CD4-positive, alpha-beta T cell treated with Interleukin-17A for 1 hour (primary cell): ENCODE results near the gene NFXL1.

Source experiments
- DNase-seq: peaks from one replicate; pipeline ENCODE4 v3.0.0-alpha.2; 2020

The NFXL1 gene

GRCh38 chr4:47830265-47831025, 83.9 kb downstream of the NFXL1 start:
- DNase-seq = no peak

GRCh38 chr4:47829438-47829837, 84.9 kb downstream of the NFXL1 start:
- no peak for DNase-seq

DNA sequence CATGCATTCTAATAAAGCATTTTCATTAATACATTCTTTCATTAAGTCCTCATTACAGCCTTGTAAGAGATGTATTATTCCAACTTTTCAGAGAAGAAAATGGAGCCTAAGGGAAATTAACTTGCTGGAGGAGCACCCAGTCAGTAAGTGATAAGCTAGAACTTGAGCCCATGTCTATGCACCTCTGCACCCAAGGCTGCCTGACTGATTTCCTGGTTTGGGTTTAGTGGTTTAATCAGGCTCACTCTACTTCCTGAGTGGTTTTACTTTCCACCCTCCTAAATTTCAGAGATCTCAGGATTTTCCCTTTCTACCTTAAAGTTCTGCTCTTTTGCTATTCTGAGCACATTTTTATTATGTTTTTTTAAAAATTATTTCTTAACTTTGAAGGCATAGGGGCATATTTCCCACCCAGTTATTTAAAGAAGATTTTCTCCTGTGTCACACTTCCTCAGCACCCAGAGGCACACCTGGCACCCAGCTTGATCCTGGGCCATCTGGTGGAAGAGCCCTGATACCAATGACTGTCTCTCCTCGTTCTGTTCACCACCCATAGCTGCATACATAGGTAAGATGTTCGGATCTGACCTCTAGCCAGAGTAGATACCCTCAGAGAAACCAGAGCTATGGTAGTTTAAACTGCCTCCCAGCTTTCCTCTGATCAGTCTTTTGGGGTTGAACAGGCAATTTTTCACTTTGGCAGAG, 86.9 kb downstream of the NFXL1 start:
- no peak for DNase-seq

DNA sequence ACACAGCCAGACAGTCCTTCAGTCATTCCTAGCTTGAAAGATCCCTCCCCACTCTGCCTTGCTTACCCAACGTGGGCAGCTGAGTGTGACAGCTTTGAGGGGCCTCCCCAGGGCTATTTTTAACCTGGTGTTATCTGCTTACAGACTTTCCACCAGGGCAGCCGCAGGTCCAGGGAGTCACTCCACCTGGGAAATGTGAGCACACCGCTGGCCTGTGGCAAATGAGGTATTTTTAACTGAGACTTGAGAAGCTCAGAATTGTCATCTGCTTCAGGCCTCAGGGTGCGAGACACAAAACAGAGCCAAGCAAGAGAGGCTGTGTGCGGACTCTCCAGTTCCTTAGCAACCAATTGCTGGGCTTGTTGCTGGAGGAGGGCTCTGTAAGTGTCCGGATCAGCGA, 89.5 kb downstream of the NFXL1 start:
- DNase-seq = no peak

GRCh38 chr4:47819178-47819577, 95.2 kb downstream of the NFXL1 start:
- no peak for DNase-seq

- no peak for DNase-seq
Measured at GRCh38 chr4:47817275-47817674, 97.1 kb downstream of the NFXL1 start.

DNA sequence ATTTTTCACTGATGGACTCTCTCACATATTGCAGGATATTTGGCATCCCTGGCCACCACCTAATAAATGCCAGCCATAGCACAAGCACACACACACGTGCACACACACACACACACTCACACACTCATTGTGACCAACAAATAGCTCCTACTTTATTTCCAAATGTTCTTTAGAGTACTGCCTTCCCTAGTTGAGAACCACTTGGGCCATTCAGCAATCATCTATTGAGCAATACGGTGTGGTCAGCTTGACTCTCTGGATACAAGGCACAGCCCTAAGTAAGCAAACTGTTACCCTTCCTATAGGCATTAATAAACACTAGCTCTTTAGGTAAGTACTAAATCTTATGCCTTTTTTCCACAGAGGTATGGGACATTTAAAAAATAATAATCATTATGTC, 97.6 kb downstream of the NFXL1 start:
- DNase-seq = no peak

GRCh38 chr4:47814618-47815295, 99.6 kb downstream of the NFXL1 start:
- DNase-seq = no peak

DNA sequence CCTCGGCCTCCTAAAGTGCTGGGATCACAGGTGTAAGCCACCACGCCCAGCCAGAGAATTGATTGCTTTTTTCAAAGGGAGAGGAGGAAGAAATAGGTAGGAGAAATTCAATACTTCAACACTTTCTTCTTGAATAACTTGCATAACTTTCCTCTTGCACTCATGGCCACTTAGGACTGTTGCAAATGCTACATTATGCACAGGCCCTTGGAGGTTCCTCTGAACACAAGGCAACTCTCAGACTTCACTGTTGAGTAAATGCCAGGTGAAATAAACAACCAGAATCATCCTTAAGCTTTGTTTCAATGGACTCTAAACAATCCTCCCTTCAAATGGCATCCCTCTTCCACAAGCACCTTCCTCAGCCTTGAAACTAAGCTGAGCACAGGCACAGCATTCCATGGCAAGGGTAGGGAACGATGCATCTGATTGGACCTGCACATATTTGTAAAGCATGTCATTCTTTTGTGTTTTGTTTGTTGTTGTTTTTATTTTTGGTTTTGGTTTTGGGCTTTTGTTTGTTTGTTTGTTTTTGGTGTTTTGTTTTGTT, 104.7 kb downstream of the NFXL1 start:
- DNase-seq = no peak

DNA sequence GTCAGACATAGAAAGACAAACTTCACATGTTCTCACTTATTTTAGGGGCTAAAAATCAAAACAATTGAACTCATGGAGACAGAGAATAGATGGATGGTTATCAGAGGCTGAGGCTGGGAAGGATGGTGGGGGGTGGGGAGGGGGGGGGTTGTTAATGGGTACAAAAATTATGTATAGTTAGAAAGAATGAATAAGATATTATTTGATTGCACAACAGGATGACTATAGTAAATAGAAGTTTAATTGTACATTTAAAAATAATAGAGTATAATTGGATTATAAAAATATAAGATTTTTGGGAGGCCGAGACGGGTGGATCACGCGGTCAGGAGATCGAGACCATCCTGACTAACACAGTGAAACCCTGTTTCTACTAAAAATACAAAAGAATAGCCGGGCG, 109.8 kb downstream of the NFXL1 start:
- DNase-seq = no peak

- no peak for DNase-seq
Measured at GRCh38 chr4:47801481-47802002, 112.8 kb downstream of the NFXL1 start.

DNA sequence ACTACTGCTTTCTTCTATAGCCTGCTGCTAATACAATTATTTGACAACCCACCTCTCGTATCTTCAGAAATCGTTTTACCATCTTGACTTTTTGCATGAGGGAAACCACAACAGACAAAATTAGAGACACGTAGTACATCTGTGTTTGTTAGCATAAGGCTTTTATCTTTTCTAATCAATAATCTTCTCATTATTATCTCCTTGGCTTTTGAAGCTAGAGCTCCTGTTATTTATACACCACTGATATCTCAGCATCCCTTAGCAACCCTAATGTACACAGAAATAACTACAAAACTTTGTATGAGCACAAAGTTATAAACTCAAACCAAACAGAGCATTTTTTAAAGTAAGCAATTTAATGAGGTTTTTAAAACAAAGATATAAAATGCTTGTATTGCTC, 116.2 kb downstream of the NFXL1 start:
- no peak for DNase-seq
